ENCODE data around the gene SMTN. TPM values are rescaled to one million over a fixed set of nuclear protein-coding genes. Genes with fewer than 3 reads are reported as not detected.

Gene SMTN
- total and polyA plus RNA-seq, 2 donors (not counting 3 experiments of a cell fraction or from before 2014, with no cell fraction given): 59.0 to 197 TPM

DNA sequence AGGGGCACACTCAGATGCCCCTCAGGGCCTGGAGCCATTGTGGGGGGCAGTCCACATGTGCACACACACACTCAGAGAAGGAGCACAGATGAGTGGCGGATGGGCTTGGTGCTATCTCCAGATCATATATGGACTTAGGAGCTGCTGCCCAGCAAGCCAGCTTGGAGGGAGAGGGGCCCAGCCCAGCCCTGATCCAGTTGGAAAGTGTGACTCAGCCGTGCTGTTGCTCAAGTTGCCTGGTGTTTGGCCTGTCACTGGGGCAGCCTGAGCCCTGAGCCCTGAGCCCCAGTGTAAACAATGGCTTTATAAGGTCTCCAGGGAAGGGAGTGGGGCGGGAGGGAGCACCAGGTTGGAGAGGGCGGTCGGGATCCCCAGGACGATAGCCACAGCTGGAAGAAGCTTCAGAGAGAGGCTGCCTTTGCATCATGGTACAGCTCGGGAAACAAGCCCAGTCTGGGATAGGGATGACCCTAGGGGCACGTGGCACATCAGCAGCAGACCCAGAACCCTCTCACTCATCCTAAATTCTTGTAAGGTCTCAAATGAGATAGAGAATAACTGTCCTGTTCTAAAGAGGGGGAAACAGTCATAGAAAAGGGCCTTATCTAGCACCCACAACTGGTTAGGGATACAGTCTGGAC lies 21.4 kb downstream of the SMTN start:
- TF ChIP-seq GATA2 (IDR thresholded peaks at IDR 0.05; ENCODE audit: insufficient read depth, insufficient read length, low read depth, low read length) (no peak), POLR2A (IDR thresholded peaks at IDR 0.05; ENCODE audit: low read depth, low read length) (peak; percentile 32)
- Histone ChIP-seq H3K4me2 (ENCODE audit: insufficient read depth, low read length) (no peak overlapping the region), H3K9ac (replicated peaks; ENCODE audit: extremely low read depth, insufficient read depth, low read length) (no peak overlapping the region), H4K20me1 (replicated peaks; ENCODE audit: control insufficient read depth, extremely low read depth, insufficient read depth, low read length) (no peaks in the 10 kb centered on the region), H3K4me3 (replicated peaks in 1 of 3; ENCODE audit: insufficient read depth in 1 of 3, low read depth in 1 of 3, low read length in 3 of 3) (no peak overlapping the region), H3K27ac (ENCODE audit: insufficient read depth, low read depth, low read length) (no peak overlapping the region), H3K9me3 (replicated peaks; ENCODE audit: control insufficient read depth, insufficient read depth, low read length) (no peaks in the 10 kb centered on the region), H3K36me3 (ENCODE audit: control insufficient read depth in 2 of 2, extremely low read depth in 1 of 2, insufficient read depth in 2 of 2, low read length in 2 of 2) (peaks cover 17 to 37% of the 10 kb centered on the region in 2 experiments), H3K27me3 (ENCODE audit: control insufficient read depth in 2 of 2, insufficient read depth in 2 of 2, low read length in 2 of 2) (no peaks in the 10 kb centered on the region), H3K79me2 (ENCODE audit: control insufficient read depth, insufficient read depth, low read length) (no peaks in the 10 kb centered on the region), H2AFZ (ENCODE audit: low read depth, low read length) (no peak overlapping the region), H3K4me1 (ENCODE audit: control insufficient read depth, extremely low read depth, insufficient read depth, low read length) (peaks cover 7% of the 10 kb centered on the region), H3K9me1 (replicated peaks; ENCODE audit: control insufficient read depth, extremely low read depth, insufficient read depth, low read length) (no peaks in the 10 kb centered on the region)
- no TSS peak for BruUV-seq (replicated peaks)
- FAIRE-seq: no peak
- CTCF ChIA-PET: interaction anchor here (0.8 to 1.7 kb wide), 6 partner anchors 12 to 170 kb away, joined by 3 to 5 read pairs (median 4); no protein-coding TSS in a partner anchor
- POLR2A ChIA-PET: interaction anchor here (0.6 kb wide), 1 partner anchor 46 kb away, joined by 3 read pairs; no protein-coding TSS in a partner anchor
- intact Hi-C loops (cut with micrococcal nuclease): no loop called here
- dilution Hi-C loops (cut with MboI; ENCODE audit: extremely low pct_ligation_motif_present, low sequenced_read_pairs): no loop called here
- peak; percentile 60 for DNase-seq (ENCODE audit: low read depth, low spot score)

DNA sequence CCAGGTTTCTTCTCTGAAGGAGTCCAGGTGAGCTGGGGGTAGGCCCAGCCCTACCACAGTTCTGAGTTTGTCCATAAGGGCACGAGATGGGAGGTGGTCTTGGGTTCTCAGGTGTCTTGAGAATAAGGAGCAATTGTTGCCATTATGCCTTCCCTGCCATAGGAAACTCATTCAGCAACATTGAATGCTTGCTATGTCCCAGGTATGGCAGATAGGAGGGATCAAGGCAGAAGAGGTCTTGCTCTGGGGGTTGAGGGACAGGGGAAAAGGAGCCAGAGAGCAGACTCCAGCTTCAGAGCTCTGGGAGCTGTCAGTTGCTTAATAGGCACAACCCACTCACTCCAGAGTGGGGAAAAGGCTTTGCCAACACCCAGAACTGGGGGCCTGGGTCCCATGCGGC lies 22.0 kb downstream of the SMTN start:
- no peaks in the 10 kb centered on the region for H3K79me2 ChIP-seq (ENCODE audit: control insufficient read depth, insufficient read depth, low read length)
- TF ChIP-seq POLR2A (IDR thresholded peaks at IDR 0.05; ENCODE audit: low read depth, low read length): peak; percentile 3
- TF ChIP-seq JUN (IDR thresholded peaks at IDR 0.05; ENCODE audit: borderline replicate concordance, insufficient read depth, insufficient read length, low read depth): no peak
- H3K4me1 ChIP-seq (ENCODE audit: control insufficient read depth, extremely low read depth, insufficient read depth, low read length): peaks cover 11% of the 10 kb centered on the region
- no peaks in the 10 kb centered on the region for H3K9me1 ChIP-seq (replicated peaks; ENCODE audit: control insufficient read depth, extremely low read depth, insufficient read depth, low read length)
- BruUV-seq (replicated peaks): no TSS peak
- H3K27ac ChIP-seq (ENCODE audit: insufficient read depth, low read depth, low read length): no peak overlapping the region
- H3K27me3 ChIP-seq (ENCODE audit: control insufficient read depth in 2 of 2, insufficient read depth in 2 of 2, low read length in 2 of 2): no peaks in the 10 kb centered on the region
- dilution Hi-C loops (cut with MboI; ENCODE audit: extremely low pct_ligation_motif_present, low sequenced_read_pairs) (no loop called here), intact Hi-C loops (cut with micrococcal nuclease) (no loop called here)
- H3K4me3 ChIP-seq (replicated peaks in 1 of 3; ENCODE audit: insufficient read depth in 1 of 3, low read depth in 1 of 3, low read length in 3 of 3): no peak overlapping the region
- ChIA-PET POLR2A (interaction anchor here (0.6 kb wide), 1 partner anchor 46 kb away, joined by 3 read pairs; no protein-coding TSS in a partner anchor), CTCF (interaction anchor here (1.0 to 1.4 kb wide), 2 partner anchors 18 to 169 kb away, joined by 3 to 5 read pairs; no protein-coding TSS in a partner anchor)
- no peaks in the 10 kb centered on the region for H4K20me1 ChIP-seq (replicated peaks; ENCODE audit: control insufficient read depth, extremely low read depth, insufficient read depth, low read length)
- no peak overlapping the region for H3K4me2 ChIP-seq (ENCODE audit: insufficient read depth, low read length)
- no peak overlapping the region for H3K9ac ChIP-seq (replicated peaks; ENCODE audit: extremely low read depth, insufficient read depth, low read length)
- FAIRE-seq (no peak), DNase-seq (ENCODE audit: low read depth, low spot score) (no peak)
- H3K36me3 ChIP-seq (ENCODE audit: control insufficient read depth in 2 of 2, extremely low read depth in 1 of 2, insufficient read depth in 2 of 2, low read length in 2 of 2): peaks cover 12 to 33% of the 10 kb centered on the region in 2 experiments
- no peak overlapping the region for H2AFZ ChIP-seq (ENCODE audit: low read depth, low read length)
- no peaks in the 10 kb centered on the region for H3K9me3 ChIP-seq (replicated peaks; ENCODE audit: control insufficient read depth, insufficient read depth, low read length)
